ENCODE measurements around the gene KSR2.

KSR2 gene

GRCh38 chr12:117522559-117522958 is 446.2 kb downstream of the KSR2 start:
- TF ChIP-seq POLR2A (IDR thresholded peaks at IDR 0.05; ENCODE audit: low read length): no peak
- no peak for TF ChIP-seq GATA1 (IDR thresholded peaks at IDR 0.05; ENCODE audit: low read depth, low read length)
- no peak for DNase-seq

GRCh38 chr12:117521867-117522266 is 446.9 kb downstream of the KSR2 start:
- no peak for TF ChIP-seq POLR2A (IDR thresholded peaks at IDR 0.05; ENCODE audit: low read length)
- no peak for TF ChIP-seq GATA1 (IDR thresholded peaks at IDR 0.05; ENCODE audit: low read depth, low read length)
- no peak for DNase-seq

DNA sequence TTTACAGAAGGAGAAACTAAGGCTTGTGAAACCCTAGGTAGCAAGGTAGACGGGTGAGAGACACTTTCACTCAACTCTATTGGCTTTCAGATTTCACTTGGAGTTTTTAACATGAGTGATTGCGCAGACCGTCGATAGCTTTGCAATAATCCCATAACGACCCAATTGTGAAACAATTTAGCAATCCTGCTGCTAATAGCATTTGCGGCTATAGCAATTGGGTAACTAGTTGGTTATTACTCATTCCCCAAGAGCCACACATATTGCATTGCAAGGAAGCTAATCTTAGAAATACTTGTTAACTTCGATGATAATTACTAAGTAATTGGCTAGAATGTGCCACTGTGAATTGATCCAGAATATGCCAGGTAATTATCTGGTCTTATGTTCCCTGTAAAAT is 447.4 kb downstream of the KSR2 start:
- TF ChIP-seq GATA1 (IDR thresholded peaks at IDR 0.05; ENCODE audit: low read depth, low read length) (no peak), POLR2A (IDR thresholded peaks at IDR 0.05; ENCODE audit: low read length) (no peak)
- DNase-seq: no peak

GRCh38 chr12:117518594-117519270 is 450.1 kb downstream of the KSR2 start:
- TF ChIP-seq POLR2A (IDR thresholded peaks at IDR 0.05; ENCODE audit: low read length) (no peak), GATA1 (IDR thresholded peaks at IDR 0.05; ENCODE audit: low read depth, low read length) (no peak)
- no peak for DNase-seq

GRCh38 chr12:117517219-117517739 is 451.5 kb downstream of the KSR2 start:
- no peak for DNase-seq
- no peak for TF ChIP-seq GATA1 (IDR thresholded peaks at IDR 0.05; ENCODE audit: low read depth, low read length)
- no peak for TF ChIP-seq POLR2A (IDR thresholded peaks at IDR 0.05; ENCODE audit: low read length)

DNA sequence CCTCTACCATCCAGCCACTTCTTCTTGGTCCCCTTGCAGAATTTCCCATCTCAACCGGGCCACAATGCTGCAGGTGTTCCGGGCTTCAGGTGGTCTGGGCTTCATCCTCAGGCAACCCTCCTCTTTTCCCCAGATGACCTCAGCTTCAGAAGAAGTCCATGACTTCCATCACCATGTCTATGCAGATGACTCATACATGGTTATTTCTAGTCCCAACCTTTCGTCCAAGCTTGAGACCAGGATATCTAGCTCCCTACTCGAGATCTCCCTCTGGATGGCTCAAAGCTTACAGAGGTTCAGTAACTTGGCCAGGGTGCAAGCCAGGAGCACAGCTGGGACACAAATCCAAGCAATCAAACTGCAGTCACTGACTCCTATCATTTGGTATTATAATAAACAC is 452.8 kb downstream of the KSR2 start:
- no peak for DNase-seq
- TF ChIP-seq POLR2A (IDR thresholded peaks at IDR 0.05; ENCODE audit: low read length) (no peak), GATA1 (IDR thresholded peaks at IDR 0.05; ENCODE audit: low read depth, low read length) (no peak)

GRCh38 chr12:117514016-117514415 is 454.8 kb downstream of the KSR2 start:
- TF ChIP-seq GATA1 (IDR thresholded peaks at IDR 0.05; ENCODE audit: low read depth, low read length) (no peak), POLR2A (IDR thresholded peaks at IDR 0.05; ENCODE audit: low read length) (no peak)

GRCh38 chr12:117513353-117513752 is 455.4 kb downstream of the KSR2 start:
- TF ChIP-seq POLR2A (IDR thresholded peaks at IDR 0.05; ENCODE audit: low read length) (no peak), GATA1 (IDR thresholded peaks at IDR 0.05; ENCODE audit: low read depth, low read length) (no peak)
- DNase-seq: no peak

More at GRCh38 chr12:117514016-117514415, 454.8 kb downstream of the KSR2 start:
- no peak for DNase-seq

DNA sequence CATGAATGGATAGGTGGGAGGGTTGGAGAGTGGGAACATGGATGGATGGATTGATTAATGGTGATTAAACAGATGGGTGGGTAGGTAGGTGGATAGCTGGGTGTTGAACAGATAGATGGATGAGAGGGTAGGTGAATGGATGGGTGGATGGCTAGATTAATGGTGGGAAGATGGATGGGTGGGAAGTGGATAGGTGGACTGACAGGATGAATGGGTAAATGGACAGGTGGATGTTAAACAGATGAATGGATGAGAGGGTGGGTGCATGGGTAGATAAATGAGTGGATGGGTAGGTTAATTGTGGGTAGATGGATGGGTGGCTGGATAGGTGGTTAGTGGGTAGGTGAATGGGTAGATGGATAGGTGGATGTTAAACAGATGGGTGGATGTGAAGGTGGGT is 460.3 kb downstream of the KSR2 start:
- DNase-seq: no peak
- TF ChIP-seq GATA1 (IDR thresholded peaks at IDR 0.05; ENCODE audit: low read depth, low read length): no peak
- TF ChIP-seq POLR2A (IDR thresholded peaks at IDR 0.05; ENCODE audit: low read length): no peak

GRCh38 chr12:117507548-117507947 is 461.2 kb downstream of the KSR2 start:
- no peak for TF ChIP-seq GATA1 (IDR thresholded peaks at IDR 0.05; ENCODE audit: low read depth, low read length)
- no peak for TF ChIP-seq POLR2A (IDR thresholded peaks at IDR 0.05; ENCODE audit: low read length)
- DNase-seq: no peak

DNA sequence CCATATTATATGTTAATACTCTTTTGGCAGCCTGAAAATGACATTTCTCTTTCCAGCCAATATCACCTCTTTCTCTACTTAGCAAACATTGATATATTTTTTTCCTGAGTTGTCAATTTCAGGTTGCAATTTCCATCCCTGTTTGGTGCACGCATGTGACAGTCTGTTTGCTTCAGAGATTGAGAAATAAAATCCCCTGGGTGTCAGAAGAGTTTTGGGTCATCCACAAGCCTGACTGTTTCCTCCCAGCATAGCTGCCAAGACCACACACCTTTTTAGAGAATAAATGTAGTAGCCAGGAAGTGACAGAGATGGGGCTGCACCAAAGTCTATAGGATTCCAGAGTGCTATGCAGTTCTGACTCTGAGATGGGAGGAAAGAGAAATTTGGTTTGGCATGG is 462.5 kb downstream of the KSR2 start:
- DNase-seq: no peak
- TF ChIP-seq POLR2A (IDR thresholded peaks at IDR 0.05; ENCODE audit: low read length): no peak
- no peak for TF ChIP-seq GATA1 (IDR thresholded peaks at IDR 0.05; ENCODE audit: low read depth, low read length)

DNA sequence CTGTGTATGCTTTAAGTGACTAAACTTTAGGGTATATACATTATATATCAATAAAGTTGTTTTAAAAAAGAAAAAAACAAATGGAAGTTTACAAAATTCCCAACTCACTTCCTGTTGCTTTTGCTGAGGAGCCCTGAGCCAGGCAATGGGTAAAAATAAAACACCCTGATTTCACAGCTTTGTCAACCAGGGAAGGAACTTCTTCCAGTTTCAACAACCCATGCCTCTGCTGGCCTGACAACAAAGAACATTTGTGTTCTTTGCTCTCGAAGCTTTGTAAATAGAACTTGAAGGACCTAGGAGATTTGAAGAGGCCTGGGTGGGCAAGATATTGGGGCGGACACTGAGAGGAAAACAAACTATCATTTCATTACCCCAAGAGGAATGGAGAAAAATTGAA is 466.2 kb downstream of the KSR2 start:
- DNase-seq: no peak
- TF ChIP-seq GATA1 (IDR thresholded peaks at IDR 0.05; ENCODE audit: low read depth, low read length) (no peak), POLR2A (IDR thresholded peaks at IDR 0.05; ENCODE audit: low read length) (no peak)

DNA sequence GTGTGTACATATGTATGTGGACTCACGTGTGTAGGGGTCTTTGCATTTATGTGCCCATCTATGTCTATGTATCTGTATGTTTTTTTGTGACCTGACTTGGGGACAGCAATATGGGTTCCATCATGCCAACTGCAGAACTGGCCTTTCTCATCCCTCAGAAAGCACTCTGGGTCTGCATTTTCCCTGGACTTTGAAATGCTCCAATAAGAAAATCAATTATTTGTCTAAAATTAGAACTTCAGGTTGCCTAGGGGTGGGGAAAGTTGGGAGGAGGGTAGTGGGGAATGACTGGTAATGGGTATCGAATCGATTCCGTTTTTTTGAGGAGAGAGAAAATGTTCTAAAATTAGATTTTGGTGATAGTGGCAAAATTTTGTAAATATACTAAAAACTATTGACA is 466.6 kb downstream of the KSR2 start:
- TF ChIP-seq POLR2A (IDR thresholded peaks at IDR 0.05; ENCODE audit: low read length) (no peak), GATA1 (IDR thresholded peaks at IDR 0.05; ENCODE audit: low read depth, low read length) (no peak)
- DNase-seq: no peak

- peak in 1 of 2 experiments; percentile 37 for DNase-seq
- TF ChIP-seq POLR2A (IDR thresholded peaks at IDR 0.05; ENCODE audit: low read length) (no peak), GATA1 (IDR thresholded peaks at IDR 0.05; ENCODE audit: low read depth, low read length) (no peak)
These were observed 467.5 kb downstream of the KSR2 start for GRCh38 chr12:117501076-117501869.

Data from erythroblast (primary cell).